Measurements from ENCODE around the gene BEAN1.
"Not testable (repeated sequence)": the region's sequence is repeated elsewhere in the genome, so short reads cannot be mapped to it uniquely, and the experiment has no call there.

BEAN1 gene

GRCh38 chr16:66502020-66502913 lies 75.2 kb downstream of the BEAN1 start:
- FAIRE-seq, result no peak
- no peak for DNase-seq (ENCODE audit: insufficient read length, low spot score)

GRCh38 chr16:66503030-66503429 lies 75.9 kb downstream of the BEAN1 start:
- FAIRE-seq, result no peak
- DNase-seq (ENCODE audit: insufficient read length, low spot score), result no peak

- DNase-seq (ENCODE audit: insufficient read length, low spot score) (no peak), FAIRE-seq (no peak)
Measured at GRCh38 chr16:66503612-66504011, 76.5 kb downstream of the BEAN1 start.

GRCh38 chr16:66507731-66508239 lies 80.7 kb downstream of the BEAN1 start:
- DNase-seq (ENCODE audit: insufficient read length, low spot score) (no peak), FAIRE-seq (no peak)

GRCh38 chr16:66508248-66508913 lies 81.3 kb downstream of the BEAN1 start:
- no peak for DNase-seq (ENCODE audit: insufficient read length, low spot score)
- FAIRE-seq, result no peak

GRCh38 chr16:66508914-66509496 lies 81.9 kb downstream of the BEAN1 start:
- DNase-seq (ENCODE audit: insufficient read length, low spot score) (no peak), FAIRE-seq (no peak)

GRCh38 chr16:66509576-66509975 lies 82.5 kb downstream of the BEAN1 start:
- FAIRE-seq (no peak), DNase-seq (ENCODE audit: insufficient read length, low spot score) (no peak)

- FAIRE-seq, result no peak
- DNase-seq (ENCODE audit: insufficient read length, low spot score), result no peak
Measured at GRCh38 chr16:66510298-66510697, 83.2 kb downstream of the BEAN1 start.

GRCh38 chr16:66510711-66511601 lies 83.9 kb downstream of the BEAN1 start:
- DNase-seq (ENCODE audit: insufficient read length, low spot score) (no peak), FAIRE-seq (no peak)

GRCh38 chr16:66511602-66512271 lies 84.6 kb downstream of the BEAN1 start:
- DNase-seq (ENCODE audit: insufficient read length, low spot score), result no peak
- no peak for FAIRE-seq

- FAIRE-seq (no peak), DNase-seq (ENCODE audit: insufficient read length, low spot score) (no peak)
Measured at GRCh38 chr16:66512272-66513110, 85.4 kb downstream of the BEAN1 start.

- DNase-seq (ENCODE audit: insufficient read length, low spot score) (no peak), FAIRE-seq (no peak)
Measured at GRCh38 chr16:66513111-66513723, 86.1 kb downstream of the BEAN1 start.

- not testable (repeated sequence) for FAIRE-seq; DNase-seq (ENCODE audit: insufficient read length, low spot score)
Measured at GRCh38 chr16:66514391-66514790, 87.3 kb downstream of the BEAN1 start.

- not testable (repeated sequence) for DNase-seq (ENCODE audit: insufficient read length, low spot score); FAIRE-seq
Measured at GRCh38 chr16:66514980-66515595, 88.0 kb downstream of the BEAN1 start.

GRCh38 chr16:66515596-66516508 lies 88.8 kb downstream of the BEAN1 start:
- no peak for FAIRE-seq
- DNase-seq (ENCODE audit: insufficient read length, low spot score), result no peak

- no peak for FAIRE-seq
- no peak for DNase-seq (ENCODE audit: insufficient read length, low spot score)
Measured at GRCh38 chr16:66516509-66516807, 89.4 kb downstream of the BEAN1 start.
